Superior temporal gyrus (tissue), 1 donor: Measurements from ENCODE around the gene GANC.
A peak's percentile ranks its signal among the peaks of the same experiment; 100 is the strongest.

ENCODE experiments used
- DNase-seq: peaks from one replicate; pipeline ENCODE4 v3.0.0-alpha.2; 2016; ENCODE audit errors: extremely low spot score

GANC gene

DNA sequence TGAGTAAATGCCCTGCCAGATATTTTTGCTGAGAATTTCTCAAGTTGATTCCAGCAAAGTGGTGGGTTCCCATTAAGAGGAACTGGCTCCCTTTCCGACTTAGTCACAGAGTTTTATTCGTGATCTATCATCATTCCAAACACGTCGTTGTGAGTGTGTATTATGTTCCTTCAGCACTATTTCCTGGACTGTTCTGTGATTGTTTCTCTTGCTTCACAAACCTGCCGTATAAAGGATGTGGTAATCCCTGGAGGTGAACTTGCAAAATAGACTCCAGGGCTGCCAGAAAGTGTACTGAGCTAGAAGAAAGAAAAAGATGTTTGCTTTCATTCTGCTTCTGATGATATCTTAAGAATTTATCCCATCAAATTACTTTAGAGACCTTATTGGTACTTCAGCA is 71.8 kb downstream of the GANC start:
- DNase-seq = no peak

DNA sequence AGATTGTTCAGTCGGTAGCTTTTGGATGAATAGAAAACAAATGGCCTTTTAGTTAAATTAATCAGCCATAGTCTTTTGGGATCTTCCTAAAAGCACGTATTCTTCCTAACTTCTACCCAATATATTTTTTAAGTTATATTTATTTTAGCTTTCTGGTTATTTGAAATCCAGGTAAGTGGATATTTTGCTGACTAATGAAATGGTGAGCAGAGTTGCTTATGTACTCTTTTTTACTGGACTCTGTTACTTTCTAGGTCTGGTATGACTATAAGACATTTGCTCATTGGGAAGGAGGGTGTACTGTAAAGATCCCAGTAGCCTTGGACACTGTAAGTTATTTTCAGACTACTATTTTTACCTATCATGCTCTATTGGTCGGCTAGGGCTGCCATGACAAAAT is 72.5 kb downstream of the GANC start:
- no peak for DNase-seq

DNA sequence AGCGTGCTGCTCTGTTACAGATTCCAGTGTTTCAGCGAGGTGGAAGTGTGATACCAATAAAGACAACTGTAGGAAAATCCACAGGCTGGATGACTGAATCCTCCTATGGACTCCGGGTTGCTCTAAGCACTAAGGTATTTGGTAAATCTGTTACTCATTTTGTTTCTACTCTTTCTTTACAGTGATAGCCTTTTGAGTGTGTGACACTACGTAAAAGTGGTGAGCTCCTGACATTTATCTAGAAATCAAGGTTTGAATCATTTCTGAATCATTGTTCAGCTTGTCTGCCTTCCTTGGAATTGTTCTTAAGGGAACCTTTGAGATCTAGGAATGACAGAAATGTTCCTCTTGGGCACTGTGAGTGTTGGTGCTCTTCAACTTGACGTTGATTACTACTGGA is 75.1 kb downstream of the GANC start:
- DNase-seq = no peak

DNA sequence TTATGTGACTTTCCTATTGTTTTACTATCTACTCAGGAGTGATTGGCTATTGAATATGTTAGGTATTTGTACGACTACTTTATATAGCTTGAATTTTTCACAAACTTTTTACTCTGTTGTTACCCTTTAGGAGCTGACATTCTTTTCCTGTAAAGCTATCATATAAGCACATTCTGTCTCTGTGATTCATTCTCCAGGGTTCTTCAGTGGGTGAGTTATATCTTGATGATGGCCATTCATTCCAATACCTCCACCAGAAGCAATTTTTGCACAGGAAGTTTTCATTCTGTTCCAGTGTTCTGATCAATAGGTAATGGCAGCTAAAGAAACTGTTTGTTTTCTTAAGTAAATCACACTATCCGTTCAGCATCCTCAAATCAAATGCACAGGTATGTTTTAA is 76.2 kb downstream of the GANC start:
- no peak for DNase-seq

GRCh38 chr15:42352401-42352800 is 79.4 kb downstream of the GANC start:
- DNase-seq = no peak

DNA sequence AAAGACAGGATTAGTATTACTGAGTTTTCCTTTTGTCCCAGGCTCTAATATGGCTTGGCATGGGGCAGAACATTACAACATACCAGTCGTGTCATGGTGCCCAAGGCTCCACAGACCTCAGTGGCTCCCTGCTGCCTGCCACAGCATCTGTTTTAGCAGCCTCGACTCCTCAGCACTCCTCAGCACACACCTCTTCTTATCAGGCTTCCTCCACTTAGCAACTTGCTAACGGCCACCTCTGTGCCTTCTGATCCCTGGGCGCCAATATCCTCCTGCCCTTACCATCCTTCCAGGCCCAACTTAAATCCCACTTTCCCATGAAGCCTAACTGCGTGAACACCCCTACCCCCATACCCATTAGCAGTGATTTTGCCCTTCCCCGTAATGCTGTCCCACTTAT is 80.1 kb downstream of the GANC start:
- no peak for DNase-seq

- DNase-seq = no peak
These were observed 81.8 kb downstream of the GANC start for GRCh38 chr15:42354824-42355223.

DNA sequence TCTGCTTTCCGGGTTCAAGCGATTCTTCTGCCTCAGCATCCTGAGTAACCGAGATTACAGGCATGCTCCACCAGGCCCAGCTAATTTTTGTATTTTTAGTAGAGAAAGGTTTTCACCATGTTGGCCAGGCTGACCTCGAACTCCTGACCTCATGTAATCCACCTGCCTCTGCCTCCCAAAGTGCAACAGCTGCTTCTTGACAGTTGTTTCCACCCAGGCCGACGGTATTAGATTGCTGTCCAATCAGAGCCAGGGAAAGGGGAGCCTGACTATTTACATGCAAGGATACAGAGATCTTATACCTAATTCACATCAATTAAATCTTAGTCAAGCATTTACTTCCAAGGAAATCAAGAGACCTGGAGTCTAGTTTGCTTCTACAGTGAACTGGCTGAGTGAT is 82.3 kb downstream of the GANC start:
- no peak for DNase-seq

GRCh38 chr15:42356851-42357250 is 83.8 kb downstream of the GANC start:
- no peak for DNase-seq

- DNase-seq = no peak
These were observed 85.1 kb downstream of the GANC start for GRCh38 chr15:42358141-42358540.

GRCh38 chr15:42359249-42359648 is 86.2 kb downstream of the GANC start, which contains the start of gene CAPN3:
Gene CAPN3, plus strand, starts transcription at chr15:42359501. Its CDS starts 305 bp downstream, at chr15:42359806.
- DNase-seq = no peak

DNA sequence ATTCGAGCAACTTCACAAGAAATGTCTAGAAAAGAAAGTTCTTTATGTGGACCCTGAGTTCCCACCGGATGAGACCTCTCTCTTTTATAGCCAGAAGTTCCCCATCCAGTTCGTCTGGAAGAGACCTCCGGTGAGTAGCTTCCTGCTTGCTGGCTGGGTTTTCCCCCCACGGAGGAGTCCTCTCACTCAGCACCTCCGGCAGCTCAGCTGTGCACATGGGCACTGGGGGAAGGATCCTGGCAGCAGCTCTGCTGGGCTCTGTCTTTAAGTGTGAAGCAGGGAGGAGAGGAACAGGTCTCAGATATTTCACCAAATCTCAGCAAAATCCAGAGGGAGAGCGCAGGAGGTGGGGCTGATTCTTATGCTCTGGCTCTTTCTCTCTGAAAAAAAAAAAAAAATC is 87.0 kb downstream of the GANC start:
- no peak for DNase-seq

DNA sequence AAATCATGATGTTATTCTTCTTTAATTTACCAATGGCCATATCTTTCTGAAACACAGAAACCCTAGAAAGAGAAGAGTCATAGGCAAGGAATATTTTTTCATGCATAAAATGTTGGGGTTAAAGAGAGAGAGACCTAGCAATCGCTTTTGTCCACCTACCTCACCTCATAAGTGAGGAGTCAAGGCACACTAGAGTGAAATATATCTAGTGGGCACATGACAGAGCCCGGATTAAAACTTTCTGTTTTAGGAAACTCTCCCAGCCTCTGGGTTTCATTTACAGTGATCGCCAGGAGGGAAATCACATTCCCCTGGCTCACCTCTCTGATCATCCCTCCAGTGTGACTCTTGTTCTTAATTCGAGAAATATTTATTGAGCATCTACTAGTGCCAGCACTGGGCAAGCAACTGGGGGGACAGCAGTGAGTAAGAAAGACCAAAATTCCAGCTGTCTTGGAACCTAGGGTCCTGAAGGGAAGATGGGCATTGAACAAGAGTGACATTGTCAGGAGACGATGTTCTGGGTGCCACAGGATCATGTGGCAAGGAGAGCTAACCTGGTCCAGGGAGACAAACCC is 87.6 kb downstream of the GANC start:
- no peak for DNase-seq

GRCh38 chr15:42363487-42363886 is 90.5 kb downstream of the GANC start:
- DNase-seq = no peak

- no peak for DNase-seq
These were observed 90.9 kb downstream of the GANC start for GRCh38 chr15:42363942-42364341.

DNA sequence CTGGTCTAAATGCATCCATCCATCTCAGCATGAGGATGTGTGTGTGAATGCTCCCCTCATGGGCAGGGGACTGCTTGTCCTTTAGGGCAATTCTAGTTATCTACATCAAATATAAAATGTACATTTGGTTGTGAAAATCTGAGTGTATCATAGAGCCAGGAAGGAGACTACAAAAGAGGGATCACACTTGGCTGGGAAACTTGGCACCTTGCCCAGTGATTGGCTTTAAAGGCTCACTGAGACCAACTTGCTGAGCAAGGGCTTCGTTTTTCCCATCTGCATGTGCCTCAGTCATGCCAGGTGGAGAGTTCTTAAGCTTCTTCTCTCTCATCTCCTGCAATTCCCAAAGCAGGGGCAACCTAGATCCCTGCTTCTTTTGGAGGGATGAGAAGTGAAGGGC is 91.5 kb downstream of the GANC start:
- peak; percentile 67 for DNase-seq

- no peak for DNase-seq
These were observed 93.0 kb downstream of the GANC start for GRCh38 chr15:42365921-42366550.

- no peak for DNase-seq
These were observed 94.0 kb downstream of the GANC start for GRCh38 chr15:42367041-42367440.

DNA sequence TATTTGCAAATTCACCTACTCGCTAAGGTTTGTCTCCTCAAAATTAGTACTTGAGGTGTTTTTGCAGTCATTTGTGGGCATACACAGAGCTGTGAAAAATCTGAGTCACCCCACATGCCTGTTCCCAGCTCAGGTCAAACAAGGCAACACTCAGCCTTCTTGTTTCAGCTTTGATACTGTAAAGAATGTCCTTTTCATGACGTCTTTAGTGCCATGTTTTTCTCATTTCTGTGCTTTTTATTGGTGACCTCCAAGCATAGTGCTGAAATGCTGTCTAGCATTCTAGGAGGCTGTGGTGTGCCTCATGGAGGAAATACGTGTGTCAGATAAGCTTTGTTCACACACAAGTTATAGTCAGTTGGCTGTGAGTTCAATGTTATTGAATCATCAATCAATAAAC is 95.1 kb downstream of the GANC start:
- DNase-seq = no peak

DNA sequence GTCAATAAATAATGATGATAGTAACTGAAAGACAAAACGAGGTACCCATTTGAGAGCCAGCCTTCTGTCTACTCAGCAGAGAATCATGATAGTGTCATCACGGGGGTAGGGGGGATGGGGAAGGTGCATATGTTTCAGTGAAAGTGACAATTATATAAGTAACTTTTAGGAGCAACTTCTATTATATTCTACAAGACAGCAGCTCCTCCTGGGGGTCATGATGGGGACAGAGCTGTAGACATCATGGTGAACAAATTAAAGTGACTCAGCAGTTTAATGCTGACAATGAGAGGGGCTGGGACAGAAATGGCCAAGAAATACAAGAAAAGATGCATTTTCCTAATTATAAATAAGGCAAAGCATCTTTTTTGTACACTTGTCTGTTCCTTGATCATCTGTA is 98.1 kb downstream of the GANC start:
- DNase-seq = no peak

DNA sequence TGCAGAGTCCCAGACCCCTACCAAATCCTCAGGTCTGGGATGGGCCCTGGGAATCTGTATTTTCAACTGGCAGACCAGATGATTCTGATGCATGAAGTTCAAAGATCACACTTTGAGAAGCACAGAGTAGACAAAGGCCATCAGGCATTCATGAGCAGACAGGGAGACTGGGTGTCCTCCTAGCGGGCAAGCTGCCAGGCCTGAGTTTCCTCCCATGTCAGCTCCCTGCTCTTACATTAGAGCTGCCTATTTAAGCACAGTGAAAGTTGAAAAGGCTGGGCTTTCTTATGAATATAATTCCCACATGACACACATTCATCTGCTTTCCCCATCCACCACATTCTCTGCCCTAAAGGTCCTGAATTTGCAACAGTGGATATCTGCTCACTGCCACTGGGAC is 100.3 kb downstream of the GANC start:
- DNase-seq = no peak

GRCh38 chr15:42373936-42374335 is 100.9 kb downstream of the GANC start:
- DNase-seq = no peak

DNA sequence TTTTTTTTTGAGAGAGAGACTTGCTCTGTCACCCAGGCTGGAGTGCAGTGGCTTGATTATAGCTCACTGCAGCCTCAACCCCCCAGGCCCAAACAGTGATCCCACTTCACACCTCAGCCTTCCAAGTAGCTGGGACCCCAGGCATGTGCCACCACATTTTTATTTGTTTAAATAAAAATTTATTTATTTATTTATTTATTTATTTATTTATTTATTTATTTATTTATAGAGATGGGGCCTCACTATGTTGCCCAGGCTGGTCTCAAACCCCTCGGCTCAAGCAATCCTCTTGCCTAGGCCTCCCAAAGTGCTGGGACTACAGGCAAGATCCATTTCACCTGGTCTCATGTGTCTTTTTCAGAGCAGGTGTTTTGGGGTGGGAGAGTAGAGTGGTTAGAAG is 101.8 kb downstream of the GANC start:
- DNase-seq = no peak

GRCh38 chr15:42375252-42375651 is 102.3 kb downstream of the GANC start:
- DNase-seq = no peak
